Amniotic stem cell (primary cell): ENCODE data around the gene CGN.

Experiments
- DNase-seq: peaks from one replicate; lab custom pipeline; 2025; lab: John Stamatoyannopoulos, UW

The CGN gene

DNA sequence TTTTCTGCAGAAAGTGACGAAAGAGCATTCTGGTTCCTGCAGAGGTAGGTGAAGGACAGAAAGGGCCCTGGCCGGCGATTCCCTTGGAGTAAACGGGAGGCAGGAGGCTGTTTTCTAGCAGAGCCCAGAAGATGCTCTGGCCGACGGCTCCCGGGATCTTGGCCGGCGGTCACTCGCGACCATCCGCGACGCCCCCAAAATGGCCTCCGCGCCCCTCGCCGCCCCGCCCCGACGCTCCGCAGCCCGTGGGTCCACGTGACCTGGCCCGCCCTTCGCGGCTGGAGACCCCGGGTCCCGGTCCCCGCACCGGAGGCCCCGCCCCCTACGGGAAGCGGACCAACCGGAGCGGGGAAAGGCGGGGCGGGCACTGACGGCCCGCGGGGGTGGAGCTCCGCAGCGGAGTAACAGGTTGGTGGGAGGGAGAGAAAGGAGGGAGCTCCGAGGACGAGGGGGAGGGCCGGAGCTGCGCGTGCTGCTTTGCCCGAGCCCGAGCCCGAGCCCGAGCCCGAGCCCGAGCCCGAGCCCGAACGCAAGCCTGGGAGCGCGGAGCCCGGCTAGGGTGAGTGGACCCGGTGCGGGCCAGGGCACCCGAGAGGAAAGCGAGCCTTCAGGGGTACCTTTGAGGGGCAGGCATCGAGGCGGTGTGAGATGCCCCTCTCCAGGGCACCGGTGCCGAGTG is at the start of gene CGN:
Gene CGN, plus strand, starts transcription at position 431 of the 679 bp plus-strand sequence. CDS start 7,133 bp downstream, outside the sequence.
- peak; percentile 51 for DNase-seq

DNA sequence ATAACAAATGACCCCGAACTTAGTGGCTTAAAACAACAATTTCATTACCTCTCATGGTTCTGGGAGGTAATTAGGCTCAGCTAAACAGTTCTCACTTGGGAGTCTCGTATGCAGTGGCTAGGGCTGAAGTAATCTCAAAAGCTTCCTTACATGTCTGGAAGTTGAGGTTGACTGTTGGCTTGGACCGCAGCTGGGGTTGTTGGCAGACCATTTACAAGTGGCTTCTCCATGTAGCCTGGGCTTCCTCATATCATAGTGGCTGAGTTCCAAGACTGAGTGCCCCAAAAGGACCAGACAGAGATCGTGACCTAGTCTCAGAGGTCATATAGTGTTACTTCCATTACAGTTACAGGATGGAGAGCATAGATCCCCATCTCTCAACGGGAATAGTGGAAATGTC is 49.5 kb upstream of the CGN start:
- DNase-seq = no peak

- no peak for DNase-seq
Observed at GRCh38 chr1:151465026-151465425, 46.2 kb upstream of the CGN start.

DNA sequence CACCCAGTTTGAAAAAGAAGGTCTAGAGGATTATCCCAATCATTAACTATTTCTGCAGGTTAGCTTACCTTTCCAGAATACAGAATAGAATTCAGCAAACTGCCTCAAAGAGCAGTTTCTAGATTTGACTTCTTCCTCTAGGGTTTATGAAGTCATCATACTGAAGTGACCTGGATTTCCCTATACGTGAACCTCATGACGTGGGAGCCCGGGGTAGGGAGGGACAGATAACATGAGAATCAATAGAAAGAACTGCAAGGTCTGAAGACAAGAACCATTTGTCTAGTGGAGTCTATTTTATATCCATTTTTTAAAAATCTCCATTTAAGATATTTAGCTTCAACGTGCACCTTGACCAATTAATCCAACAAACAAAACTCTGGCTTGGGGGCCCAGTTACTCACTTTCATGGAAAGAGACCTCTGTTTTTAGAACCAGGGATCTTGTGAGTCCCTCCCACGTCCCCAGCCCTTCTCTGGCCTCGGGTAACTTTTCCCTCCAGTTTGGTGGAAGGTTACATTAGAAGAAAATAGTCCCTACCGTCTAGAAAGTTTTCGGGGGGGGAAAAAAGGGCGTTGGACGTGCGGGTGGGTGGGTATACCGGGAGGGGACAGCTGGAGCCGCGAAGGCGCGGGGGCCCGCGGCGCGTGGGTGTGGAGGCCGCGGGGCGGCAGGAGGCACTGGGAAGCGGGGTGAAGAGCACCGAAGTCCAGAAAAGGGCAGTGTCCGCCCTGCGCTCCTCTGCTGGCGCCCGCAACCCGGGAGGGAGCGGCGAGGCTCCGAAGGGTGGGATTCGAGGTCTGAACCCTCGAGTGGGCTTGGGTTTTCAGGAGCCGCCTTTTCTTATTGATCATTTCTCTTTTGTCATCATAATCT is 38.1 kb upstream of the CGN start:
- DNase-seq = no peak

DNA sequence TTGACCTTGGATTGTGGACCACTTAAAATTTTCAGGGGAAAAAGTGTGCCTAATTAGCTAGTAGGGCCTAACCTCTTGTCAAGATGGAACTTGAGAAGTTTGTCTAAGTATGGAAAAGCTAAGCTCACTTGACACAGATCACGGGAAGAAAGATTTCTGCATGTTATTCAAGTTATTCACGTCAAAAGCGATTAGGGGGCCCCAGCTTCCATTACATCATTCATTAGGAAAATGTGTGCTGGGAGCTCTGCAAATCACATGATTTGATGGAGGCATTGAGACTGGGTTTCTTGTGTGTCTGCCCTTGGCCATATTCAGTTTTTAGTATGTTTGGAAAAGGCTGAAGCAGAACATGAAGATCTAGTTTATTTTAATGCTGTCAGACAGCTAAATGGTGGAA is 36.4 kb upstream of the CGN start:
- DNase-seq = no peak

- DNase-seq = no peak
Observed at GRCh38 chr1:151475175-151475574, 36.0 kb upstream of the CGN start.

DNA sequence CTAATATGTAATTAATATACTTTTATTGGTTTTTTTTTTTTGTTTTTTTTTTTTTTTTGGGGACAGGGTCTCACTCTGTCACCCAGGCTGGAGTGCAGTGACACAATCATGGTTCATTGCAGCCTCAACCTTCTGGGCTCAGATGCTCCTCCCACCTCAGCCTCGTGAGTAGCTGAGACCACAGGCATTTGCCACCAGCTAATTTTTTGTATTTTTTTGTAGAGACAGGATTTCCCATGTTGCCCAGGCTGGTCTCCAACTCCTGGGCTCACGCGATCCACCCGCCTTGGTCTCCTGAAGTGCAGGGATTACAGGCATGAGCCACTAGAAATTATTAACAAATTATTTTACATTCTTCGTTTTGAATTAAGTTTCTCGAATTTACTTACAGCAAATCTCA is 35.1 kb upstream of the CGN start:
- no peak for DNase-seq

DNA sequence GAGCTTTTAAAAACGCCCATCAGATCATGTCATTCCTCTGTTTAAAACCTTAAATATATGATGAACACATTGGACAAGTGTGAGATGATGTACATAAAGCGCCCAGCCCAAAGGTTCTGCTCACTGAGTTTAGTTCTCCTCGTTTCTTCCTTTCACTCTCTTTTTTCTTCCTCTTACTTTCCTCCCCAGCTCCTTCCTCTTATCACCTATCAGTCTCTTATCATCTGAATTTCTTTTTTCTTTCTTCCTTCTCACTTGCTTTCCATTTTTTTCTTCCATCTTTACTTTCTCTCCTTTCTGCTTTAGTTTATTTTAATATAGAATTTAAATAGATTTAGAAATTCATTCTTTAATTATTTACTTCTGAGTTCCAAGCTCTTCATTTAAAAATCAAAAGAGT is 34.1 kb upstream of the CGN start:
- no peak for DNase-seq

DNA sequence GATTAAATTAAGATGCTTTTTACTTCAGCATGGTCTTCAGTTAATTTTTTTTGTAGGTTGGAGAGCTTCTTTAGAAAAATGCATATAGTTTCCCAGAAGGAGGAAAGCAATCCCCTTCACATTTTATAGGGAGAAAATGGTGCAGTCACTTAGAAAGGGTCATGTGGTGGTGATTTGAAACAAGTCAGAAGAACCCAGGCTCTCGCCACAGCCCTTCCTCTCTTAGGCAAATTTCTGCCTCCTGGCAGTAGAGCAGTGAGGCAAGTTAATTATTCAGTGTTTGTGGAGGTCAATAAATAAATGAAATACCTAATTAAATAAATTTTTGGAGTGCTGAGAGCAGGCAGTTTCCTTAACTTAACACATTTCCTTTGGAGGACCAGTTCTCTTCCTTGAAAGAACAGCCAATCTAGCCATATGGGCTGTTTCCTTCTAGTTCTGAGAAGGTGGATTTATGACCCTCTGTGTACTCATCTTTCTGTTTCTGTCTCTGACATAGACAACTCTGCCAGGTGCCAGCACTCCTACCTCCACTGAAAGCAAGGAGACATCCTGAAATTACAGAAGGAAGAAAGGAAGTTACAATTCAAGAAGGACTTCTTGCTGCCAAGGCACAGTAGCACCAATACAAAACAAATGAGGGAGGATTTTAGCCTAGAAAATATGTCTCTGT is 32.9 kb upstream of the CGN start:
- DNase-seq = no peak

- no peak for DNase-seq
Observed at GRCh38 chr1:151478923-151479322, 32.3 kb upstream of the CGN start.

DNA sequence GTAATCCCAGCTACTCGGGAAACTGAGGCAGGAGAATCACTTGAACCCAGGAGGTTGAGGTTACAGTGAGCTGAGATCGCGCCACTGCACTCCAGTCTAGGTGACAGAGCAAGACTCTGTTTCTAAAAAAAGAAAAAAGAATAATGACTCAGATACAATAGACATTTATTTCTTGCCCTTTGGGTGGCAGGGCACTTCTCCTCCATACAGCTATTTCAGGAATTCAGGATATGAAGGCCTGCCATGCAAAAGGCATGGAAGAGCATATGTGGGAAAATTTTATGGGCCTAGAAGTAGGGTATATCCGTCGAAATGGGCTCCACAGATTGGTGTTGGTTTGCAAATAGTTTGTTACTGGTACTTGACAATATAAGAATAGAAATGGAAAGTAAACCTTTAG is 31.7 kb upstream of the CGN start:
- no peak for DNase-seq

DNA sequence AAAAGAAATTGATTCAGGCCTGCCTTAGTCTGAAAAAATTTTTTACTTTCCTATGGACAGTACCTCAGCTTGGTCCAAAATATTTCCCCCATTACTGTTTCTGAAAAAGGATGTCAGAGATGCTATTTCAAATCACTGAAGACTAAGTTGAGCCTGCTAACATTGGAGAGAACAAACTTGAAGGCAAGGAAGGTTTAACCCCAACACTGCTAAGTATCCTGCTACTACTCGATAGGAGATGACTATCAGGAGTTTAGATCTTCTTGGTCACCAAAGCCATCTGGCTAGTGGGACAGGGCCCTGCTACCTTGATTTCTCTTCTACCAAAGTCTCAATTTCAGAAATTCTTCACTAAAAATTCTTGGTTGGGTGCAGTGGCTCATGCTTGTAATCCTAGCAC is 29.2 kb upstream of the CGN start:
- no peak for DNase-seq

- DNase-seq = no peak
Observed at GRCh38 chr1:151485685-151486255, 25.4 kb upstream of the CGN start.

DNA sequence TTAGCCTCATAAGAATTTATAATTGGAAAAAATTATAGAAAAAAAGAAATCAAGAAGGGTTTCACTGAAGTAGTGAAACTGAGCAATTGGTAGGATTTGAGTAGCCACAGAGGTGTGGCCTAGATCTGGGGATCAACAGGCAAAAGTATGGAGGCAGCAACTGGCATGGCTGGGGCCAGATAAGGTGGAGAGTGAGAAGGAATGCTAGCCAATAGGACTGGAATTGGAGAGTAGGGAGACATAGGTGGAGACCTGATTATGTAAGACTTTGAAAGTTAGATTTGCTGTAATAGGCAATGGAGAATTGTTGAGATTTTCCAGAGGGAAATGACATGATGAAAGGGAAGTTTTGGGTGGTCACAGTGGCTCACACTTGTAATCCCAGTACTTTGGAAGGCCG is 24.6 kb upstream of the CGN start:
- no peak for DNase-seq

DNA sequence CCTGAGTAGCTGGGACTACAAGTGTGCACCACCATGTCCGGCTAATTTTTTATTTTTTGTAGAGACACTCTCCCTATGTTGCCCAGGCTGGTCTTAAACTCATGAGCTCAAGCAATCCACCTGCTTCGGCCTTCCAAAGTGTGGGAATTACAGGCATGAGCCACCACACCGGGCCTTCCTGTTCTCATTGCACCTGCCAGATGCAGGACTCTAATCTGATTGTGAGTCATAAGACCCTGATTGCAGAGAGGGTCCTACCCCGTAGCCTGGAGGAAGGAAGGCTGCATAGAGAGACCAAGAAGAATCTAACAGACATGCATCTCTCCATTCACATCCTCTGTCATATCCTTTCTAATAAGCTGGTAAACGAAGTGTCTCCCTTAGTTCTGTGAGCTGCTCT is 19.5 kb upstream of the CGN start:
- DNase-seq = no peak

DNA sequence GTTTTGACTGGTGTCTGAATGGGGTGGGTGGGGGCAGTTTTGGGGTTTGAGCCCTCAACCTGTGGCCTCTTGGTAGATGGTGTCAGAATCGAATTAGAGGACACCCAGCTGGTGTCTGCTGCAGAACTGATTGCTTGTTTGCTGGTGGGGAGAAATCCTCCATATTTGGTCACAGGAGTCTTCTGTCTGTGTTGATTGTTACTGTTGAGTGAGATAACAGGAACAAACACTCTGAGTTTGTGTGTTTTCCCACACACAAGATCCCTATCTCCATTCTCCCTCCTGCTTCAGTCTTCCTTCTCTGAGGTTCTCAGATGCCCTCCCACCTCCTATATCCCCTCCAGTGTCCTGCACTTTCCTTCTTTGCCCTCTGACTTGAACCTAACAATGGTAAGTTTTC is 19.1 kb upstream of the CGN start:
- DNase-seq = no peak

GRCh38 chr1:151493042-151493441 is 18.1 kb upstream of the CGN start:
- no peak for DNase-seq

GRCh38 chr1:151494741-151495281 is 16.4 kb upstream of the CGN start:
- no peak for DNase-seq

DNA sequence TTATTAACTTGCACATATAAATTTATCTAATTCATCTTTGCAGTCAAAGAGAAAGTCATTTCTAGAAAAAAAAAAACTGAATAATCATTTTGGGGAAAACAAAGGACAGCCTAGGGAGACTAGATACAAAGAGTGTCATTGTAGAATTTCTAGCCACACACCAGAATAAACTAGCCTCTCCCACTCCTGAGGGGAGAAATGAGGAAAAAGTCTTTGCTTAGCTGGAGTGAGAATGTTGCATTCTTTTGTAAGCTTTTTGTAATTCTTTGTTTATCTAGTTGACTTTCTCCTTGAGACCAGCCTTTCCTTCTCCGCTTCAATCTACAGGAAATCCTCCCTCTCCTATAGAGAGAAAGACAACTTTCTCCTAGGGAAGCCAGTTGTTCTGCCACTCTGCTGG is 15.9 kb upstream of the CGN start:
- no peak for DNase-seq

GRCh38 chr1:151499365-151499764 is 11.8 kb upstream of the CGN start:
- DNase-seq = no peak

DNA sequence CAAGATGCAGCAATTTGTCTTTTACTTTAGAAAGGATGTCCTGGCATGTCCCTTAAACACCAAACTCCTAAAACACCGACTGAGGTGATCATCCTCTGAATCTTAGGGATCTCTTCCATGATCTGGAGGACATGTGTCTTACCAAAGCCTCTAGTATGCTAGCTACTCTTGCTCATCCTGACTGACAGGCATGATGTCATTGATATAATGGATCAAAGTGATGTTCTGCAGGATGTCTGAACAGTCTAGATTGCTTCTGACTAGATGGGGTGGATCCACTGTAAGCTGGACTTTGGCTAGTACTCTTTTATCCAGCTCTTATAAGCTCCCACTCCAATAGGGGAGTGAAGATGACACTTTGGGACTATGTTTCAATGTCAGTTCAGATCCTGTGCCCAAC is 11.3 kb upstream of the CGN start:
- DNase-seq = no peak

GRCh38 chr1:151501474-151501873 is 9.7 kb upstream of the CGN start:
- DNase-seq = no peak
